ENCODE data around the gene SH2B2. TPM values are rescaled to one million over a fixed set of nuclear protein-coding genes. Genes with fewer than 3 reads are reported as not detected.

SH2B2 gene
- total and polyA plus RNA-seq, 2 experiments from 2014 or later, result 5.6 to 21.9 TPM

GRCh38 chr7:102318482-102318971 is 31.9 kb downstream of the SH2B2 start:
- no peaks in the 10 kb centered on the region for H3K79me2 ChIP-seq (replicated peaks; ENCODE audit: insufficient read depth)
- no peaks in the 10 kb centered on the region for H3K9me3 Mint-ChIP-seq
- H3K27me3 ChIP-seq (ENCODE audit: insufficient read depth), result no peaks in the 10 kb centered on the region
- H3K9me2 ChIP-seq (ENCODE audit: insufficient read depth), result no peaks in the 10 kb centered on the region
- peaks cover 16% of the 10 kb centered on the region for H3K36me3 Mint-ChIP-seq (ENCODE audit: low read depth)
- ATAC-seq (no peak), DNase-seq (ENCODE audit: low spot score) (no peak)
- peaks cover 3% of the 10 kb centered on the region; the same call in 1 of the 2 replicates for H3K4me1 ChIP-seq (ENCODE audit: insufficient read depth)
- H4K20me1 ChIP-seq (replicated peaks; ENCODE audit: insufficient read depth), result no peaks in the 10 kb centered on the region
- TF ChIP-seq REST (IDR thresholded peaks at IDR 0.05; ENCODE audit: unreplicated experiment) (no peak), CTCF (conservative IDR thresholded peaks at IDR 0.05; ENCODE audit: low read depth in 2 of 2) (0 out of 4 replicates have a peak, but pooled peaks of 1 of the 2 experiments have one; percentile 10), ZNF331 (CRISPR knock-in tag; IDR thresholded peaks at IDR 0.05; ENCODE audit: low read depth) (no peak)
- H3K27ac ChIP-seq (ENCODE audit: low read depth), result no peak overlapping the region
- no peak overlapping the region for H3K4me3 ChIP-seq
- H3K27me3 Mint-ChIP-seq (ENCODE audit: insufficient read depth, low read depth, poor library complexity), result peaks cover 18% of the 10 kb centered on the region
- H3K27ac Mint-ChIP-seq, result no peak overlapping the region
- no peaks in the 10 kb centered on the region for H3K36me3 ChIP-seq (ENCODE audit: insufficient read depth)
- H3K4me3 Mint-ChIP-seq, result no peak overlapping the region
- H3F3A ChIP-seq (replicated peaks; ENCODE audit: low read depth), result 0 out of 2 replicates have a peak, but pooled peaks cover 3% of the 10 kb centered on the region
- no peak overlapping the region for H2AFZ ChIP-seq
- no peak overlapping the region for H3K4me2 ChIP-seq
- peaks cover 16% of the 10 kb centered on the region for H3K4me1 Mint-ChIP-seq

GRCh38 chr7:102319671-102320070 is 33.0 kb downstream of the SH2B2 start:
- H3K4me1 ChIP-seq (ENCODE audit: insufficient read depth), result peaks cover 3% of the 10 kb centered on the region; the same call in 1 of the 2 replicates
- DNase-seq (ENCODE audit: low spot score) (no peak), ATAC-seq (no peak)
- H3K36me3 ChIP-seq (ENCODE audit: insufficient read depth), result no peaks in the 10 kb centered on the region
- peaks cover 16% of the 10 kb centered on the region for H3K4me1 Mint-ChIP-seq
- 0 out of 2 replicates have a peak, but pooled peaks cover 3% of the 10 kb centered on the region for H3F3A ChIP-seq (replicated peaks; ENCODE audit: low read depth)
- no peak overlapping the region for H2AFZ ChIP-seq
- H3K4me3 Mint-ChIP-seq, result no peak overlapping the region
- peaks cover 23% of the 10 kb centered on the region for H3K27me3 Mint-ChIP-seq (ENCODE audit: insufficient read depth, low read depth, poor library complexity)
- H3K9me2 ChIP-seq (ENCODE audit: insufficient read depth), result no peaks in the 10 kb centered on the region
- H3K27me3 ChIP-seq (ENCODE audit: insufficient read depth), result no peaks in the 10 kb centered on the region
- no peak overlapping the region for H3K27ac Mint-ChIP-seq
- H4K20me1 ChIP-seq (replicated peaks; ENCODE audit: insufficient read depth), result no peaks in the 10 kb centered on the region
- no peak overlapping the region for H3K4me3 ChIP-seq
- H3K9me3 Mint-ChIP-seq, result no peaks in the 10 kb centered on the region
- H3K4me2 ChIP-seq, result no peak overlapping the region
- peaks cover 10% of the 10 kb centered on the region for H3K36me3 Mint-ChIP-seq (ENCODE audit: low read depth)
- no peak overlapping the region for H3K27ac ChIP-seq (ENCODE audit: low read depth)
- H3K79me2 ChIP-seq (replicated peaks; ENCODE audit: insufficient read depth), result no peaks in the 10 kb centered on the region
- TF ChIP-seq ZNF114 (CRISPR knock-in tag; IDR thresholded peaks at IDR 0.05) (no peak), EZH2phosphoT487 (IDR thresholded peaks at IDR 0.05; ENCODE audit: unreplicated experiment) (no peak), JUNB (IDR thresholded peaks at IDR 0.05; ENCODE audit: unreplicated experiment) (no peak), NANOG (IDR thresholded peaks at IDR 0.05; ENCODE audit: borderline replicate concordance) (no peak), EZH2 (IDR thresholded peaks at IDR 0.05; ENCODE audit: low read depth, unreplicated experiment) (no peak), POLR2AphosphoS5 (IDR thresholded peaks at IDR 0.05; ENCODE audit: low read depth) (no peak), CREB1 (CRISPR knock-in tag; IDR thresholded peaks at IDR 0.05; ENCODE audit: low read depth) (no peak), STAT1 (IDR thresholded peaks at IDR 0.05; ENCODE audit: unreplicated experiment) (no peak)

Measured in GM23338 (cell line).